Activated CD4-positive, alpha-beta T cell treated with anti-CD3 and anti-CD28 coated beads for 24 hours (primary cell): ENCODE measurements around the gene HMGCL.
"Not testable (repeated sequence)": the region's sequence is repeated elsewhere in the genome, so short reads cannot be mapped to it uniquely, and the experiment has no call there.

Source experiments
- DNase-seq, 2 donors: peaks; one replicate each; pipeline ENCODE4 v3.0.0-alpha.2; 2020; ENCODE audit warnings: low read depth in 2 of 2

The HMGCL gene

DNA sequence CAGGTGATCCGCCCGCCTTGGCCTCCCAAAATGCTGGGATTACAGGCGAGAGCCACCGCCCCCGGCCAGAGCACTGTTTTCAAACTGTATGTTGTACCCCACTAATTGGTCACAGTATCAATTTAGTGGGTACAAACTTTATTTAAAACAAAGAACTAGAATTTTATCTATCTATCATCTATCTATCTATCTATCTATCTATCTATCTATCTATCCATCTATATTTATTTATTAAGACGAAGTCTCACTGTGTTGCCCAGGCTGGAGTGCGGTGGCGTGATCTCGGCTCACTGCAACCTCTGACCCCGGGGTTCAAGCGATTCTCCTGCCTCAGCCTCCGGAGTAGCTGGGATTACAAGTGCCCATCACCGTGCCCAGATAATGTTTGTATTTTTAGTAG lies 1.4 kb upstream of the HMGCL start:
- DNase-seq: not testable (repeated sequence)

GRCh38 chr1:23825762-23826522 lies 713 bp upstream of the HMGCL start:
- no peak for DNase-seq

DNA sequence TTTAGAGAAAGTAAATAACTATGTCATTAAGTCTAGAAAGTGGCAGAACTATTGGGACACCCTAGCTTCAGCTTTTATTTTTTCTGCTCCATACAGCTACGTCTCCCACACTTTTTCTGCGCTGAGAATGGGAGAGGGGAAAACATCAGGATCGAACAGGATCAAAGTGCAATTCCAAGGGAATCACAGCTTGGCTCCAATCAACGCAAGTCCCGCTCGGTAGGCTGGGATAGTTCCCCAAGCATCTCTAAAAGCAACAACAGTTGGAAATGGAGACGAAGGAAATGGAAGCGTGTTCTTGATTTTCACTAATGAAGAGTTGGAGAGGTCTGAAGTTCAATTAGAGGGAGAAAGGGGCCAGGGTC lies 536 bp downstream of the HMGCL start:
- no peak for DNase-seq

DNA sequence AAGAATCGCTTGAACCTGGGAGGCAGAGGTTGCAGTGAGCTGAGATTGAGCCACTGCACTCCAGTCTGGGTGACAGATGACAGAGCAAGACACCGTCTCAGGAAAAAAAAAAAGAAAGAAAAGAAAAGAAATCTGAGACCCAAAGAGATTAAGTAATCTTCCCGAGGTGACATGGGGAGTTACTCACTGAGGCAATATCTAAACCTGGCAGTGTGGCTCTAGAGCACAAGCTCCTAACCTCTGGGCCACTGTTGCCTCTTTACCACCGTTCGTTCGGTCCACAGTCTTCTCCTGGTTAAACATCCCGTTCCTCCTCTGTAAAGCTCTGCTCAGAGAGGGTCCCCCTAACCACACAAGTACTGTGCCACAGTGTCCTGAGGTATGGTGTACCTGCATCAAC lies 1.5 kb downstream of the HMGCL start:
- no peak for DNase-seq

GRCh38 chr1:23817633-23818032 lies 7.6 kb downstream of the HMGCL start:
- no peak for DNase-seq

DNA sequence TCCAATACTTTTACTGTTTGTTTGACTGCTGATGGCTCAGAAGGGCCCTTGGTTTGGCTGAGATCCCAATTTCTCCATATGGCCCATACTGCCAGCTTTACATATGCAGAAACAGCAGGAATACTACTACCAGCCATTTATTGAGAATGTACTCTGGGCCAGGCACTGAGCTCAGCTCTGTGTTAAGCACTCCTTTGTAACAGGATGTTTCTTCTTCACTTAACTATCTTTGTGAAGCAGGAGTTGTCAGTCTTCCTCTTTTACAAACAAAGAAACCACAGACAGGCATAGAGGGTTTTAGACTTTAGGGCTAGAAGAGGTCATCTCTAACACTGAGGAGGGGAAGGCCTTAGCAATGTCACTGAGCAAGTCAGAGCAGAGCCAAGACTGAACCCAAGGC lies 8.3 kb downstream of the HMGCL start:
- no peak for DNase-seq

DNA sequence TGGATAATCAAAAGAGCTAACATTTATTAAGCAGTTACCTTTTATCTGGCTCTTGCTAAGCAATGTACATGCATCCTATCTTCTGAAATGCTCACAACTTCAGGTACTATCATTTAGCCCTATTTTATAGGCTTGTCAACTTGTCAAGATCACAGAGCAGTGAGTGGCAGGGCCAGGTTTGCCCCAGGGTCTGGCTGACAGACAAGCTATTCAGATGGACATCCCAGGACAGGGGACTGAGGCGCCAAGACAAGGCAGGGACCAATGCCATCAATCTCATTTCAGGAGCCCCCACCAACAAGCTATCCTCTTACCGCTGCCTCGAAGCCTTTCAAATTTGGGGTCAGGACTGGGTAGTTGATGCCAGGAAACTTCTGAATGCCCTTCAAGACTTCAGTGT lies 8.9 kb downstream of the HMGCL start:
- no peak for DNase-seq

GRCh38 chr1:23814016-23814415 lies 11.2 kb downstream of the HMGCL start:
- DNase-seq: no peak

DNA sequence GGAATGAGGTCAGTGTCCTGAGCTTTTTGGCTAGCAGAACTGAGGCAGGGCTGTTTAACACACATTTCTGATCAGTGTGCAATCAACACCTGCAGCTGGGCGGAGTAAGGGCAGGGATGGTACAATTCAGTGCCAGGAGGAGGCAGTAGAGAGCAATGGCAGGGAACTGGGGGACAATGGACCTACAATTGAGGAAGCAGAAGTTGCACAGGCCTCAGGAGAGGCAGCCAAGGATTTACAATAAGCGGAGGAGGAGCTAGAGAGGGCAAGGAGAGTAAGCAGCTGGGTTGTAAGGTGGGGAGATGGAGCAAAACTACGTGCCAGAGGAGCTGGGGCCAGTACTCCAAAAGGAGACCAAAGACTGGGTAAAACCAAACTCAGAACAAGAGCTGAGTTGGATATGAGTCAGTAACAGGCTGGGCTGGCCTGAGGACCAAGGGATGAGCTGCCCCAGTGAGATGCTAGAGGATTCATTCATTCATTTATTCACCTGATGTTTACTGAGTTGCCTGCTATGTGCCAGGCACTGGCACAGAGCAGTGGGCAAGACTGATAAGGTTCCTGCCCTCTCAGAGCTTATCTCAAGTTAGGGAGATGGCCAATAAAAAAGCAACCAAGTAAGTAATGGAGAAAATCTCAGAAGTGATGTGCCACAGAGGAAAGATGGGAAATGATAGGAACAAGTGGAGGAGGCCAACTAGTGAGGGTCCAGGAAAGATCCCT lies 14.2 kb downstream of the HMGCL start:
- DNase-seq: peak in 1 of 2 donors; percentile 41

DNA sequence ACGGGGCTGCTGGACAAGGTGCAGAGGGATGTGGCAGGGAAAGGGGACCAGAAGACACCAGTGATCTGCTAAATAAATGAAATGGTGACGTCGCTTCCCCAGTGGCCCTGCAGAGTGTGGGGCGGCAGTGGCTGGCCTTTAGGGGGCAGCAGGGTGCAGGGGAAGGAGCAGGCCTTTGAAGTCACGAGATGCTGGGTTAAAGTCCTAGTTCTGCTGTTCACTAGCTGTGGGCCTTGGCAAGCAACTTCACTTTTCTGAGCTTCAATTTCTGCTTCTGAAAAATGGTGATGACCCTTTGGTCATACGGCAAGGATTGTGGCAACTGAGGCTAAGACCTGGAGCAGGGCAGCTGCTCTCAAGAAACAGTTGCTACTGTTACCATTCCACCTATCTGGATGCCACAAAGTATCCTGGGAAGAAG lies 15.5 kb downstream of the HMGCL start:
- peak; percentile 61 to 72 for DNase-seq

- no peak for DNase-seq
These were observed 17.8 kb downstream of the HMGCL start for GRCh38 chr1:23807453-23807852.

GRCh38 chr1:23806280-23806679 lies 18.9 kb downstream of the HMGCL start:
- no peak for DNase-seq

- DNase-seq: no peak
These were observed 20.2 kb downstream of the HMGCL start for GRCh38 chr1:23805025-23805424.

- DNase-seq: no peak
These were observed 20.9 kb downstream of the HMGCL start for GRCh38 chr1:23804183-23804835.

DNA sequence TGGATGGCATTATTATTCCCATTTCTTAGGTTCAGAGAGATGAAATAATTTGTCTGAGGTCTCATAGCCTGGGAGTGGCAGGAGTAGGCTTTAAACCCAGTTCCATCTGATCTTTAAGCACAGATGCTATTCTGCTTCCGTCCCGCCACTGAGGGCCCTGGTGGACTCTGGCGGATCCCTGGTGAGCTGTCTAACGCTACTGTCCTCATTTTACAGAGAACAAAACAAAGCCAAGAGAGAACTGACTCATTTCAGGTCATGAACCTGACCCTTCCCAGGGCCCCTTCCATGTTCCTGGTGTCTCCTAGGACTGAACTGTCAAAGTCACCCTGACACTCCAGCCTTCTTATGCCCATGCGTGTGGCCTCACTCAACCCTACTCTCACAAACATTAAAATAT lies 21.6 kb downstream of the HMGCL start:
- no peak for DNase-seq

DNA sequence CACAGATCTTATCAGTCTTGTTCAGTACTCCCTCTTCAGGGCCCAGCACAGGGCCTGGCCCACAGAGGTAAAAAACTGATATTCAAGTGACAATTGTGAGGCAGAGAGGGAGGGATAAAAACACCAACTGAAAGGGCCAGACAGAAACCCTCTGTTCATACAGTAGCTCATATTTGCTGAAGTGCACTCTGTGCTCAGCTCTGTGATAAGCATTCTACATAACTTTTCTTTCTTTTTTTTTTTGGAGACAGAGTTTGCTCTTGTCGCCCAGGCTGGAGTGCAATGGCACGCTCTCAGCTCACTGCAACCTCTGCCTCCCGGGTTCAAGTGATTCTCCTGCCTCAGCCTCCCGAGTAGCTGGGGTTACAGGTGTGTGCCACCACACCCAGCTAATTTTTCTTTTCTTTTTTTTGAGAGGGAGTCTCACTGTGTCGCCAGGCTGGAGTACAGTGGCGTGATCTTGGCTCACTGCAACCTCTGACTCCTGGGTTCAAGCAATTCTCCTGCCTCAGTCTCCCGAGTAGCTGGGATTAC lies 22.4 kb downstream of the HMGCL start:
- DNase-seq: not testable (repeated sequence)

DNA sequence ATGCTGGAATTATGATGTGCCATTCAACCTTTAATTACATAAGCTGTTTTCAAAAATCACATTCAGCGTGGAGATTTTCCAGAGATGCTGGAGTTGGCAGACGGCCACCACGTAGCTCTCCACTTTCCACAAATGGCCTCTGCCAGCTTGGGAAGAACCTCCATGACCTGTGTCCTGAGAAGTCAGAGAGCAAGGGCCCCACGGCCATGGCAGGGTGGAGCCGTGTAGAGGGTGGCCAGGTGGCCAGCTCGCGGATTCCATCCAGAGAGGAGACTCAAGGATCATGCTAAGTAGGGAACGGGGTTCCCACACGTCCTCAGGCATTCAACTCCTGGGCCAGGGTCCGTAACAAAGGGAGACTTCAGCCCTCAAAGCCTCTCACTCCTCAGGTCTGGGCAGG lies 23.4 kb downstream of the HMGCL start:
- DNase-seq: no peak

DNA sequence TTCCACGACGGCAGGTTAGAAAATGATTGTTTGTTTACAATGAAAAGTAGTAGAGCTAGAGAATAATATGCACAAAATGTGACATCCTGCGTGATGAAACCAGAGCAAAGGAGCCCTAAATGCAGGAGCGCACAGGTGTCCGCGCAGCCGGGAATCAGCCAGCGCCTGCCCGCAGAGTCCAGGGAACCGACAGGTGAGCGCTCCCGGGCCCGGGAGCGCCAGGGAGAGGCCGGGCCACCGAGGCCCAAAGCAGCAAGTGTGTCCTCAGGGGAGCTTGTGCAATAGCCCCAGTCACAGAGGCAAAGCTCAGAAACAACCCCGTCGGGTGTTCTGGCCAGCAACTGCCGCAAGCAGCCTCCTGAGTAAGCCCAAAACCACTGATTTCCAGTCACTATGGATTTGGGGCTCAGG lies 23.9 kb downstream of the HMGCL start:
- no peak for DNase-seq

- peak; percentile 96 to 97 for DNase-seq
These were observed 24.6 kb downstream of the HMGCL start, which contains the start of gene GALE for GRCh38 chr1:23800400-23801337. Gene GALE, minus strand, starts transcription at chr1:23800754. Its CDS starts 1,747 bp downstream, at chr1:23799007.

GRCh38 chr1:23799570-23800399 lies 25.4 kb downstream of the HMGCL start:
- DNase-seq: no peak

DNA sequence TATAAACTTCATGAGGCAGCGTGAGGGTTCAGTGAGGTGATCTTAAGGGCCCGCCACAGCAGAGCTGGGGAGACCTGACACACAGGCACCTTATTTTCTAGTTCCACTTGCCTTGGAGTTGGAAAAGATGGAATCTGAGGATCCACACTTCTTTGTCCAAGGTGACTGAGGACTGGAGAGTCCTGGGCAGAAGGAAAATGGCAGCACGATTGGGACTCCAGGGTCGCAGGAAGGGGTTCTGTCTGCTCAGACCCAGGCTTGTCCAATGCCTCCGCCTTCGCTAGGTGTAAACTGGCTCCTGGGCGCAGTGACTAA lies 26.0 kb downstream of the HMGCL start:
- DNase-seq: no peak
